Colonic mucosa (tissue), 4 donors: ENCODE results near the gene LHFPL5. TPM values are rescaled to one million over a fixed set of nuclear protein-coding genes. Genes with fewer than 3 reads are reported as not detected.

Source experiments
- DNase-seq: peaks from one replicate; pipeline ENCODE4 v3.0.0-alpha.2; 2020
- H3K27ac ChIP-seq: fragments of 200-600 bp; one replicate; pipeline ENCODE4 v1.8.0; 2021
- H3K27me3 ChIP-seq: fragments of 200-600 bp; one replicate; pipeline ENCODE4 v1.8.0; 2021
- H3K36me3 ChIP-seq: fragments of 200-600 bp; one replicate; pipeline ENCODE4 v1.8.0; 2021
- H3K4me1 ChIP-seq: fragments of 200-600 bp; one replicate; pipeline ENCODE4 v1.8.0; 2021; ENCODE audit warnings: mild to moderate bottlenecking
- H3K4me3 ChIP-seq: fragments of 200-600 bp; one replicate; pipeline ENCODE4 v1.8.0; 2021
- H3K9ac ChIP-seq, 2 donors: one replicate each; pipeline ENCODE4 v1.7.0; 2013; ENCODE audit warnings: control low read depth in 2 of 2, low read depth in 2 of 2, low read length in 2 of 2
- H3K9me3 ChIP-seq: fragments of 200-600 bp; one replicate; pipeline ENCODE4 v1.8.0; 2021
- CTCF ChIP-seq: fragments of 200-600 bp; IDR thresholded peaks from one replicate; pipeline ENCODE4 v1.8.0; 2022; ENCODE audit warnings: antibody characterized with exemption, mild to moderate bottlenecking
- intact Hi-C: fragments of 100-400 bp; cut with DNase I; formaldehyde crosslinking; loops from one replicate; pipeline ENCODE4 v1.14.1; 2022
- total RNA-seq, 2 donors: library from RNA; stranded (reverse); fragmentation: NEBNext Ultra II Directional in 1 of 2; extraction: Animal tissue kit (Norgen Biotek cat#: 25700) in 1 of 2; gene quantifications; one replicate each; pipeline ENCODE4 v1.2.1, GENCODE V29; 2021
- donor health status: healthy.
- donor health status: DM: no; HTN: no; CAD: no.
- donor health status: DM: no; HTN: no; CAD: no.

Gene LHFPL5
- total RNA-seq, 2 donors from 2014 or later: not detected

- TF ChIP-seq CTCF: no peak
- DNase-seq: no peak
- peaks cover 3% of the 10 kb centered on the region for H3K36me3 ChIP-seq
Observed at GRCh38 chr6:35857853-35858252, 52.7 kb downstream of the LHFPL5 start.

GRCh38 chr6:35859367-35859766, 54.2 kb downstream of the LHFPL5 start:
- no peak for TF ChIP-seq CTCF
- intact Hi-C loops: no loop called here
- Histone ChIP-seq H3K9me3 (no peaks in the 10 kb centered on the region), H3K4me3 (no peak overlapping the region), H3K9ac (no peak overlapping the region), H3K36me3 (peaks cover 5% of the 10 kb centered on the region), H3K27me3 (no peaks in the 10 kb centered on the region), H3K4me1 (no peaks in the 10 kb centered on the region), H3K27ac (no peak overlapping the region)
- DNase-seq: no peak

More at GRCh38 chr6:35857853-35858252, 52.7 kb downstream of the LHFPL5 start:
- H3K9ac ChIP-seq: no peak overlapping the region
- no peak overlapping the region for H3K27ac ChIP-seq
- H3K9me3 ChIP-seq: no peaks in the 10 kb centered on the region
- intact Hi-C loops: no loop called here
- no peak overlapping the region for H3K4me3 ChIP-seq
- no peaks in the 10 kb centered on the region for H3K27me3 ChIP-seq
- H3K4me1 ChIP-seq: no peaks in the 10 kb centered on the region

Other genes starting within 250 kb of the LHFPL5 start
- 10 to 100 TPM; 29.1 to 54.7 TPM for gene FKBP5, start 116.4 kb upstream of the LHFPL5 start, total RNA-seq
- gene ARMC12, start 68.3 kb upstream of the LHFPL5 start, total RNA-seq: under 1 TPM in 1 of 2 donors, not detected in 1; 0.30 TPM
- gene CLPSL2, start 28.8 kb upstream of the LHFPL5 start, total RNA-seq: not detected
- not detected for gene CLPSL1, start 24.3 kb upstream of the LHFPL5 start, total RNA-seq
- 10 to 100 TPM in 1 of 2 donors, not detected in 1; 13.7 TPM for gene CLPS, start 8.0 kb upstream of the LHFPL5 start, total RNA-seq
- gene SRPK1, start 115.7 kb downstream of the LHFPL5 start, total RNA-seq: 100 to 1,000 TPM in 1 of 2 donors, 10 to 100 TPM in 1; 89.4 to 111 TPM
- under 1 TPM in 1 of 2 donors, not detected in 1; 0.27 TPM for gene SLC26A8, start 219.3 kb downstream of the LHFPL5 start, total RNA-seq
- 10 to 100 TPM; 62.2 to 76.1 TPM for gene MAPK14, start 222.5 kb downstream of the LHFPL5 start, total RNA-seq